Activated T-cell treated with anti-CD3 and anti-CD28 coated beads for 24 hours (primary cell): Measurements from ENCODE around the gene WIPF1.

Experiments
- DNase-seq: peaks from one replicate; pipeline ENCODE4 v3.0.0-alpha.2; 2020; ENCODE audit warnings: low read depth

WIPF1 gene

GRCh38 chr2:174540893-174541292 is 56.7 kb downstream of the WIPF1 start:
- no peak for DNase-seq

GRCh38 chr2:174535757-174536703 is 61.6 kb downstream of the WIPF1 start:
- DNase-seq, result no peak

GRCh38 chr2:174535083-174535482 is 62.5 kb downstream of the WIPF1 start:
- DNase-seq, result no peak

GRCh38 chr2:174529916-174530315 is 67.7 kb downstream of the WIPF1 start:
- DNase-seq, result no peak

- no peak for DNase-seq
Observed at GRCh38 chr2:174527959-174528358, 69.6 kb downstream of the WIPF1 start.

- no peak for DNase-seq
Observed at GRCh38 chr2:174527101-174527721, 70.4 kb downstream of the WIPF1 start.

- no peak for DNase-seq
Observed at GRCh38 chr2:174524527-174524926, 73.1 kb downstream of the WIPF1 start.

GRCh38 chr2:174522553-174522952 is 75.1 kb downstream of the WIPF1 start:
- no peak for DNase-seq

- no peak for DNase-seq
Observed at GRCh38 chr2:174518395-174518794, 79.2 kb downstream of the WIPF1 start.

GRCh38 chr2:174516501-174517378 is 80.9 kb downstream of the WIPF1 start:
- no peak for DNase-seq

- DNase-seq, result no peak
Observed at GRCh38 chr2:174512345-174512744, 85.3 kb downstream of the WIPF1 start.

- DNase-seq, result no peak
Observed at GRCh38 chr2:174511580-174512260, 85.9 kb downstream of the WIPF1 start.

GRCh38 chr2:174510583-174511189 is 86.9 kb downstream of the WIPF1 start:
- DNase-seq, result no peak
